GM12873 (cell line): ENCODE data around the gene ESAM.

Source experiments
- CTCF ChIP-seq: IDR thresholded peaks from 2 replicates; pipeline ENCODE4 v1.5.1; 2012; ENCODE audit warnings: low read depth, mild to moderate bottlenecking, moderate library complexity, low read length, control low read depth; ENCODE audit not compliant: insufficient read depth; ENCODE audit errors: missing control alignments

The ESAM gene

GRCh38 chr11:124760806-124761205 is 1.3 kb downstream of the ESAM start:
- no peak for TF ChIP-seq CTCF

- TF ChIP-seq CTCF: no peak
Measured at GRCh38 chr11:124760205-124760652, 1.9 kb downstream of the ESAM start.

GRCh38 chr11:124759266-124760204 is 2.6 kb downstream of the ESAM start:
- no peak for TF ChIP-seq CTCF

GRCh38 chr11:124758355-124759265 is 3.5 kb downstream of the ESAM start:
- peak; percentile 85 for TF ChIP-seq CTCF

- TF ChIP-seq CTCF: no peak
Measured at GRCh38 chr11:124757320-124757719, 4.8 kb downstream of the ESAM start.

GRCh38 chr11:124756753-124757227 is 5.3 kb downstream of the ESAM start:
- no peak for TF ChIP-seq CTCF
